ENCODE results near the gene PHTF2. TPM values are rescaled to one million over a fixed set of nuclear protein-coding genes. Genes with fewer than 3 reads are reported as not detected.
"Not testable (repeated sequence)": the region's sequence is repeated elsewhere in the genome, so short reads cannot be mapped to it uniquely, and the experiment has no call there.

The PHTF2 gene
- total RNA-seq, 1 experiment from 2014 or later = 62.2 TPM

- DNase-seq = no peak
- Histone ChIP-seq H3K36me3 (peaks cover 4% of the 10 kb centered on the region; the same call in 1 of the 2 replicates), H3K27me3 (no peaks in the 10 kb centered on the region), H3K4me3 (no peak overlapping the region), H3K27ac (no peak overlapping the region), H3K9me3 (replicated peaks) (peaks cover 3% of the 10 kb centered on the region; the same call in 1 of the 2 replicates), H3K4me1 (no peaks in the 10 kb centered on the region)
Observed at GRCh38 chr7:77830649-77831355, 32.2 kb downstream of the PHTF2 start.

DNA sequence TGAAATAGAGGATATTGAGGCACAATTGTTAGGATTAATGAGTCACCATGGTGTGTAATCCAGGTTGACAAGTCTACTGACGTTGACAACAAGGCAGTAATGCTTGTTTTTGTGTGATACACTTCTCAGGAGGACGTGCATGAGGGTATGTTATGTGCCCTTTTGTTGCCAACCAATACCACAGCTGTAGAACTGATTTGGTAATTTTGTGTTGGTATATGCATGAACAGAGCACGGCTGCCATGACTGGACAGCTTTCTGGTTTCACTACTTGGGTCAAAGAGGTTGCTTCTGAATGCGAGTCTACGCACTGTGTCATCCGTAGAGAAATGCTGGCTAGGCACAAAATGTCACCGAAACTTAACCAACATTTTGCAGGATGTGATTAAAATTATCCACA, 32.9 kb downstream of the PHTF2 start:
- no peaks in the 10 kb centered on the region; the same call in 1 of the 2 replicates for H3K36me3 ChIP-seq

DNA sequence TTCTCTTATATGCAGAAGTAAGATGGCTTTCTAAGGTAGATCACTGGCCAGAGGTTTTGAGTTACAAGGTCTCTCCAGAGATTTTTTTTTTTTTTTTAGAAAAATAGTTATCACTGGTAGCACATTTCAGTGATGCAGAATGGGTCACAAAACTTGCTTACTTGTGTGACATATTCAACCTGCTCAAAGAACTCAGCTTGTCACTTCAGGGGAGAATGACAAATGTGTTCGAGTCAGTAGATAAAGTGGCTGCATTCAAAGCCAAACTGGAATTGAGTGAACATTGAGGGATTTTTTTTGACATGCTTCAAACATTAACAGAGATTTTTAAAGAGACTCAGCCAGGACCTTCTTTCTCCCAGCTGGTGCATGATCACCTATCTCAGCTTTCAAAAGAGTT, 33.4 kb downstream of the PHTF2 start:
- Histone ChIP-seq H3K4me1 (no peaks in the 10 kb centered on the region), H3K36me3 (no peaks in the 10 kb centered on the region), H3K4me3 (no peak overlapping the region), H3K27me3 (no peaks in the 10 kb centered on the region), H3K27ac (no peak overlapping the region), H3K9me3 (replicated peaks) (no peaks in the 10 kb centered on the region)
- DNase-seq = no peak

More for the DNA sequence above, 32.9 kb downstream of the PHTF2 start:
- H3K27me3 ChIP-seq = no peaks in the 10 kb centered on the region
- no peaks in the 10 kb centered on the region for H3K4me1 ChIP-seq
- no peak overlapping the region for H3K4me3 ChIP-seq
- H3K27ac ChIP-seq = no peak overlapping the region
- no peak for DNase-seq
- H3K9me3 ChIP-seq (replicated peaks) = 0 out of 2 replicates have a peak, but pooled peaks cover 3% of the 10 kb centered on the region

GRCh38 chr7:77833136-77833535, 34.6 kb downstream of the PHTF2 start:
- Histone ChIP-seq H3K9me3 (replicated peaks) (no peaks in the 10 kb centered on the region), H3K36me3 (no peaks in the 10 kb centered on the region), H3K4me1 (no peaks in the 10 kb centered on the region), H3K4me3 (no peak overlapping the region), H3K27ac (no peak overlapping the region), H3K27me3 (no peaks in the 10 kb centered on the region)
- no peak for DNase-seq

GRCh38 chr7:77836425-77836824, 37.9 kb downstream of the PHTF2 start:
- not testable (repeated sequence) for H3K4me3 ChIP-seq; H3K36me3 ChIP-seq; H3K27me3 ChIP-seq; H3K27ac ChIP-seq; H3K4me1 ChIP-seq; H3K9me3 ChIP-seq (replicated peaks); DNase-seq

GRCh38 chr7:77837275-77837674, 38.7 kb downstream of the PHTF2 start:
- Histone ChIP-seq H3K36me3 (no peaks in the 10 kb centered on the region), H3K9me3 (replicated peaks) (no peaks in the 10 kb centered on the region), H3K4me1 (no peaks in the 10 kb centered on the region), H3K27me3 (no peaks in the 10 kb centered on the region), H3K4me3 (no peak overlapping the region), H3K27ac (no peak overlapping the region)
- DNase-seq = no peak

- Histone ChIP-seq H3K36me3 (no peaks in the 10 kb centered on the region), H3K27me3 (no peaks in the 10 kb centered on the region), H3K4me3 (no peak overlapping the region), H3K27ac (no peak overlapping the region), H3K4me1 (no peaks in the 10 kb centered on the region), H3K9me3 (replicated peaks) (no peaks in the 10 kb centered on the region)
- no peak for DNase-seq
Observed at GRCh38 chr7:77837966-77838365, 39.4 kb downstream of the PHTF2 start.

- H3K4me1 ChIP-seq = no peaks in the 10 kb centered on the region
- no peak overlapping the region for H3K4me3 ChIP-seq
- DNase-seq = no peak
- H3K27ac ChIP-seq = no peak overlapping the region
- H3K36me3 ChIP-seq = no peaks in the 10 kb centered on the region
- H3K9me3 ChIP-seq (replicated peaks) = no peaks in the 10 kb centered on the region
- no peaks in the 10 kb centered on the region for H3K27me3 ChIP-seq
Observed at GRCh38 chr7:77838929-77839491, 40.4 kb downstream of the PHTF2 start.

DNA sequence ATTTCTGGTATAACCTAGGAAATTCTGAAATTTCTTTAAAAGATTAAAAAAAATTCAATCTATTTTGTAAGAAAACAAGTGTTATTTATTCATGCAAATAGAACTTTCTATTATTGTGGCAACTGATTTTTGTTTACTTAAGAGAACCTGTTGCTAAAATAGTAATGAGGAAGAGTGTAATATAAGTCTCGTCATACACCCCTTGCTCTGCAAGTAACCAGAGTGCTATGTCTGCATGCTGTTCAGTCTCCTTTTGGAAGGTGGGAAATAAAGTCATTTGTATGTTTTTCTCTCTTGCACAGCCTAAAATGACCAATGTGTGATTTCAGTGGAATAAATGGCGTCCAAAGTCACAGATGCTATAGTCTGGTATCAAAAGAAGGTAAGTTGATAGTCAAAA, 41.3 kb downstream of the PHTF2 start:
- H3K36me3 ChIP-seq = no peaks in the 10 kb centered on the region
- no peak overlapping the region for H3K27ac ChIP-seq
- H3K27me3 ChIP-seq = no peaks in the 10 kb centered on the region
- no peak for DNase-seq
- no peaks in the 10 kb centered on the region for H3K4me1 ChIP-seq
- no peaks in the 10 kb centered on the region for H3K9me3 ChIP-seq (replicated peaks)
- H3K4me3 ChIP-seq = no peak overlapping the region

- no peak for DNase-seq
- Histone ChIP-seq H3K27ac (no peak overlapping the region), H3K27me3 (no peaks in the 10 kb centered on the region), H3K4me1 (no peaks in the 10 kb centered on the region), H3K9me3 (replicated peaks) (0 out of 2 replicates have a peak, but pooled peaks cover 4% of the 10 kb centered on the region), H3K4me3 (no peak overlapping the region), H3K36me3 (no peaks in the 10 kb centered on the region)
Observed at GRCh38 chr7:77843194-77843593, 44.6 kb downstream of the PHTF2 start.

GRCh38 chr7:77846317-77847092, 47.9 kb downstream of the PHTF2 start:
- 0 out of 2 replicates have a peak, but pooled peaks cover 5% of the 10 kb centered on the region for H3K9me3 ChIP-seq (replicated peaks)
- no peaks in the 10 kb centered on the region for H3K27me3 ChIP-seq
- H3K4me3 ChIP-seq = no peak overlapping the region
- no peaks in the 10 kb centered on the region; the same call in 1 of the 2 replicates for H3K36me3 ChIP-seq
- DNase-seq = no peak
- H3K27ac ChIP-seq = no peak overlapping the region
- no peaks in the 10 kb centered on the region for H3K4me1 ChIP-seq

GRCh38 chr7:77855371-77856083, 57.0 kb downstream of the PHTF2 start:
- Histone ChIP-seq H3K36me3 (0 out of 2 replicates have a peak, but pooled peaks cover 2% of the 10 kb centered on the region), H3K27ac (no peak overlapping the region), H3K9me3 (replicated peaks) (no peaks in the 10 kb centered on the region), H3K4me3 (no peak overlapping the region), H3K27me3 (no peaks in the 10 kb centered on the region), H3K4me1 (no peaks in the 10 kb centered on the region)
- no peak for DNase-seq

- DNase-seq = no peak
- H3K4me1 ChIP-seq = no peaks in the 10 kb centered on the region
Observed at GRCh38 chr7:77858278-77858677, 59.7 kb downstream of the PHTF2 start.

DNA sequence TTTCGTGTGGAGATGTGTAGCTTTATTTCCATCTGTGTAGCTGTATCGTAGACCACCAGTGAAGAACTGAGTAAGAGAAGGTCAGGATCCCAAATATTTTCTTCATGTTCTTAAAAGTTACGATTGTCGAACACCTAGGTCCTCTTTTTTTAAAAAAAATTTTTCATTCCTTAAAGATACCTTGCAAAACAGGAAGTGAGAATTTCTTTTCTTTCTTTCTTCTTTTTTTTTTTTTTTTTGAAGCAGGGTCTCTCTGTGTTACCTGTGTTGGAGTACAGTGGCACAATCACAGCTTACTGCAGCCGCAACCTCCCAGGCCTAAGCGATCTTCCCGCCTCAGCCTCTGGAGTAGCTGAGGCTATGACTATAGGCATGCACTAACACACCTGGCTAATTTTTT, 60.8 kb downstream of the PHTF2 start:
- Histone ChIP-seq H3K27me3 (no peaks in the 10 kb centered on the region), H3K4me3 (no peak overlapping the region), H3K27ac (no peak overlapping the region), H3K36me3 (peaks cover 2% of the 10 kb centered on the region), H3K9me3 (replicated peaks) (no peaks in the 10 kb centered on the region), H3K4me1 (no peaks in the 10 kb centered on the region)
- DNase-seq = no peak

More at GRCh38 chr7:77858278-77858677, 59.7 kb downstream of the PHTF2 start:
- no peak overlapping the region for H3K27ac ChIP-seq
- no peak overlapping the region for H3K4me3 ChIP-seq
- no peaks in the 10 kb centered on the region for H3K9me3 ChIP-seq (replicated peaks)
- no peaks in the 10 kb centered on the region for H3K27me3 ChIP-seq
- H3K36me3 ChIP-seq = peaks cover 2% of the 10 kb centered on the region
